Measurements from ENCODE around the gene CCBE1.

The CCBE1 gene

DNA sequence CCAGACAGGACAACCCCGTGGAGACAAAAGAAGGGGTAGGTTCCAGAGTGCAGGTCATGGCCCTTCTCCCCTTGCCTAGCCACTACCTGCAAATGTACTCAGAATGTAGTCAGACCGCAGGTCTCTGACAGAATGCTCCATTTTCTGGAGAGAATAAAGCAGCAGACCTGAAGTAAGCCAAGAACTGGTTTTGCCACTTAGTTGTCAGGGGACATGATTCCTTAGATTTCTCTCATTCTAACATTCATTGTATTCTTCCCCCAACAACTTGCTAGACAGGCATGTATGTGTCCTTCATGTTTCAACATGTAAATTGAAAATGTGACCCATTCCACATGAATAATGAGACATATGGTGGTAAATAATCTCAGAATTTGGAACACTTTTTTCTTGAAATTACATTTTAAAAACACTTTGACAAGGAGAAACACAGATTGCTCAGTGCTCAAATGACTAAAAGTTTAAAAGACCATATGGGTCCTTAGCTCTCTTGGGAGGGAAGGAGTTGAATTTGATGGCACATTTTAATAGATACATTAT is 142.4 kb downstream of the CCBE1 start:
- Histone ChIP-seq H2AFZ (ENCODE audit: insufficient read depth, low read length, poor library complexity) (no peak overlapping the region), H3K4me3 (ENCODE audit: low read depth, low read length) (no peak overlapping the region), H3K18ac (ENCODE audit: low read length) (no peak overlapping the region), H3K23ac (ENCODE audit: low read length) (no peak overlapping the region), H3K36me3 (ENCODE audit: control insufficient read depth in 1 of 2, insufficient read depth in 2 of 2, low read length in 2 of 2) (no peaks in the 10 kb centered on the region), H4K8ac (ENCODE audit: low read depth, low read length) (no peak overlapping the region), H3K9ac (ENCODE audit: low read length) (no peak overlapping the region), H4K12ac (ENCODE audit: low read depth, low read length) (no peak overlapping the region), H3K4me2 (ENCODE audit: low read length) (no peak overlapping the region), H3K79me1 (ENCODE audit: low read length) (peaks cover 5% of the 10 kb centered on the region), H3K4ac (ENCODE audit: low read depth, low read length) (no peak overlapping the region), H3K4me1 (ENCODE audit: control insufficient read depth in 1 of 2, insufficient read depth in 2 of 2, low read length in 2 of 2) (peaks cover 18 to 19% of the 10 kb centered on the region in 2 experiments), H4K91ac (ENCODE audit: low read depth, low read length) (no peak overlapping the region), H2BK120ac (ENCODE audit: insufficient read depth, low read length, poor library complexity) (peak overlapping the region; percentile 71), H3K27me3 (ENCODE audit: insufficient read depth, low read length) (no peaks in the 10 kb centered on the region), H3K79me2 (ENCODE audit: control insufficient read depth, insufficient read depth, low read length, poor library complexity) (peaks cover 2% of the 10 kb centered on the region), H3K27ac (ENCODE audit: low read depth, low read length) (peak overlapping the region; percentile 45), H2AK5ac (ENCODE audit: low read length) (no peak overlapping the region), H2BK5ac (ENCODE audit: low read depth, low read length, poor library complexity) (peak overlapping the region; percentile 31), H3K9me3 (ENCODE audit: insufficient read depth, low read depth, low read length) (peaks cover 7% of the 10 kb centered on the region), H2BK12ac (ENCODE audit: low read length) (peak overlapping the region; percentile 66), H3K14ac (ENCODE audit: low read length) (peak overlapping the region; percentile 36)
- peak; percentile 68 to 90 for DNase-seq
- no CpG with 5 or more reads among the region's 2 CpGs for WGBS (ENCODE audit: extremely low coverage, insufficient coverage, insufficient read length)

DNA sequence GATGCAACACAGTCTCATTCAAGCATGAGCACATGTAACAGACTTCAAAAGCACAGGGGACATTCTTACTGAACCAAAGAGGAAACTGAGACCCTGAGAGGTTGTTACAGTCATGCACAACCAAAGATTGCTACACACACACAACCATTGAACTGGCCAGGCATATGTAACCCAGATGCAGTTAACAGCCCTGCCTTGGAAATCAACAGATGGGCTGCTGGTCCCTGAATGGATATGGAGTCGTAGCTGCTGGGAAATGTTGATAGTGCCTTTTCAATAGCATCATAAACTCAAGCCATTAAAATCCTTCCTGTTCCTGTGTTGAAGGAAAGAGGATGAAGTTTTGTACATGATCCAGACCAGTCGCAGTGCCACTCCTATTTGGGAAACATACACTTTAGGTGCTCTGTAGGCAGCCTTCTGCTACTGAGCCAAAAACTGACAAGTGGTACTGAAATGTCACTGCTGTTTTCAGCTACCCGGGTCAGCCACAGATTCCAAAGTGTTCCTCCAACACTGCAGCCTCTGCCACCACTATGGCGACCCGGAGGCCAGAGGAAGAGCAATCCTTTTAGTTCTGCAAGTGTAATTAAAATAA is 143.9 kb downstream of the CCBE1 start:
- Histone ChIP-seq H4K8ac (ENCODE audit: low read depth, low read length) (no peak overlapping the region), H2AK5ac (ENCODE audit: low read length) (no peak overlapping the region), H3K4ac (ENCODE audit: low read depth, low read length) (no peak overlapping the region), H3K4me3 (ENCODE audit: low read depth, low read length) (no peak overlapping the region), H3K14ac (ENCODE audit: low read length) (no peak overlapping the region), H4K91ac (ENCODE audit: low read depth, low read length) (no peak overlapping the region), H2BK120ac (ENCODE audit: insufficient read depth, low read length, poor library complexity) (peak overlapping the region; percentile 5), H3K4me2 (ENCODE audit: low read length) (no peak overlapping the region), H3K4me1 (ENCODE audit: control insufficient read depth in 1 of 2, insufficient read depth in 2 of 2, low read length in 2 of 2) (peaks cover 19 to 20% of the 10 kb centered on the region in 2 experiments), H3K79me1 (ENCODE audit: low read length) (peaks cover 5% of the 10 kb centered on the region), H3K79me2 (ENCODE audit: control insufficient read depth, insufficient read depth, low read length, poor library complexity) (peaks cover 2% of the 10 kb centered on the region), H3K9me3 (ENCODE audit: insufficient read depth, low read depth, low read length) (peaks cover 7% of the 10 kb centered on the region), H2BK12ac (ENCODE audit: low read length) (no peak overlapping the region), H3K23ac (ENCODE audit: low read length) (no peak overlapping the region), H3K9ac (ENCODE audit: low read length) (no peak overlapping the region), H3K27ac (ENCODE audit: low read depth, low read length) (no peak overlapping the region), H2AFZ (ENCODE audit: insufficient read depth, low read length, poor library complexity) (no peak overlapping the region), H4K12ac (ENCODE audit: low read depth, low read length) (no peak overlapping the region), H2BK5ac (ENCODE audit: low read depth, low read length, poor library complexity) (no peak overlapping the region), H3K36me3 (ENCODE audit: control insufficient read depth in 1 of 2, insufficient read depth in 2 of 2, low read length in 2 of 2) (no peaks in the 10 kb centered on the region), H3K27me3 (ENCODE audit: insufficient read depth, low read length) (no peaks in the 10 kb centered on the region), H3K18ac (ENCODE audit: low read length) (peak overlapping the region; percentile 38)
- WGBS (ENCODE audit: extremely low coverage, insufficient coverage, insufficient read length) = no CpG with 5 or more reads among the region's 5 CpGs
- no peak for DNase-seq

DNA sequence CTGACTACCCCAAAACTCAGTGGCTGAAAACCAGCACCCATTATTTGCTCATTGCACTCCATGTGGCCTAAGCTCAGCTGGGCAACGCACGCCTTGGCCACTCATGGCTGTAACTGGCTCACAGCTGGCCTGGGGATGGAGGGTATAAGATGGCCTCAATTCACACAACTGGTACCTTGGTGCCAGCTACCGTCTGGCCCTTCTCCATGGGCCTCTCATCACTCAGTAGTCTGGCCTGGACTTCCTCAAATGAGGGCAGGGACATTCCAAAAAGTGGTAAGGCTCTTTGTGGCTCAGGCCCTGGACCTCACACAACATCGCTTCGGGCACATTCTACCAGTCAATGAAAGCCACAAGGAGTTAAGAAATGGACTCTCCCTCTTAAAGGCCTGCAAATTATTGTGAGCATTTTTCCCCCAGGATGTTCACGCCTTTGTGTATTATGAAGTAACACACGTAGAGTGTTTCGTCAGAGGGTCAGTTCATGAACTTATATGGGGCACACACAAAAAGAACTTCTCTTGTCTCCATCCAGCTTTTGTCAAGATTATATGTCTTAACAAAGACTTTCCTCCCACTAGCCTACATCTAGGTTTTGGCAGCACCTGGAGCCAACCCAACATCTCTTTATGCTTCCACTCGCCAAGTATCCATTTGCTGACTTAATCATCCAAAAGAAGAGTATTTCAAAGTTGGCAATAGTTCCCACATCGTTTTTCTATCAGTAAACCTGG is 145.2 kb downstream of the CCBE1 start:
- H2BK120ac ChIP-seq (ENCODE audit: insufficient read depth, low read length, poor library complexity) = no peak overlapping the region
- H3K27me3 ChIP-seq (ENCODE audit: insufficient read depth, low read length) = no peaks in the 10 kb centered on the region
- no peaks in the 10 kb centered on the region for H3K36me3 ChIP-seq (ENCODE audit: control insufficient read depth in 1 of 2, insufficient read depth in 2 of 2, low read length in 2 of 2)
- H2AK5ac ChIP-seq (ENCODE audit: low read length) = no peak overlapping the region
- H2AFZ ChIP-seq (ENCODE audit: insufficient read depth, low read length, poor library complexity) = no peak overlapping the region
- no peak overlapping the region for H3K27ac ChIP-seq (ENCODE audit: low read depth, low read length)
- H3K4me1 ChIP-seq (ENCODE audit: control insufficient read depth in 1 of 2, insufficient read depth in 2 of 2, low read length in 2 of 2) = peaks cover 22 to 25% of the 10 kb centered on the region in 2 experiments
- peak overlapping the region; percentile 3 for H3K18ac ChIP-seq (ENCODE audit: low read length)
- no CpG with 5 or more reads among the region's 10 CpGs for WGBS (ENCODE audit: extremely low coverage, insufficient coverage, insufficient read length)
- H3K9ac ChIP-seq (ENCODE audit: low read length) = no peak overlapping the region
- H2BK5ac ChIP-seq (ENCODE audit: low read depth, low read length, poor library complexity) = no peak overlapping the region
- H3K4ac ChIP-seq (ENCODE audit: low read depth, low read length) = no peak overlapping the region
- no peak overlapping the region for H4K91ac ChIP-seq (ENCODE audit: low read depth, low read length)
- H3K79me1 ChIP-seq (ENCODE audit: low read length) = peaks cover 5% of the 10 kb centered on the region
- H3K23ac ChIP-seq (ENCODE audit: low read length) = peak overlapping the region; percentile 17
- H3K14ac ChIP-seq (ENCODE audit: low read length) = no peak overlapping the region
- peaks cover 5% of the 10 kb centered on the region for H3K9me3 ChIP-seq (ENCODE audit: insufficient read depth, low read depth, low read length)
- no peak overlapping the region for H2BK12ac ChIP-seq (ENCODE audit: low read length)
- H3K4me2 ChIP-seq (ENCODE audit: low read length) = no peak overlapping the region
- H3K4me3 ChIP-seq (ENCODE audit: low read depth, low read length) = peak overlapping the region; percentile 45
- no peak overlapping the region for H4K8ac ChIP-seq (ENCODE audit: low read depth, low read length)
- H3K79me2 ChIP-seq (ENCODE audit: control insufficient read depth, insufficient read depth, low read length, poor library complexity) = peaks cover 2% of the 10 kb centered on the region
- DNase-seq = peak; percentile 47 to 77
- no peak overlapping the region for H4K12ac ChIP-seq (ENCODE audit: low read depth, low read length)

DNA sequence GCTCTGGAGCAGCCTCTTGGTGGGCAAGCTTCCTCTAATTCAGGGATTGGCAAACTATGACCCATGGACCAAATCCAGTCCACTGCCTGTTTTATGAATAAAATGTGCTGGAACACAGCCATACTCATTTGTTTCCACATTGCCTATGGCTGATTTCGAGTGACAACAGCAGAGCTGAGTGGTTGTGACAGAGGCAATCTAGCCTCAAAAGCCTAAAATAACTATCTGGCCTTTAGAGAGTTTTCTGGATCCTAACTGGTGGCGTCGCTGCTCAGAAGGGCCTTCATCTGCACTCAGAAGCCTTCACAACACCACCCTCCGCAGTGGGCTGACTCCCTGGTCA is 147.1 kb downstream of the CCBE1 start:
- no peaks in the 10 kb centered on the region for H3K27me3 ChIP-seq (ENCODE audit: insufficient read depth, low read length)
- no peak overlapping the region for H3K23ac ChIP-seq (ENCODE audit: low read length)
- peaks cover 2% of the 10 kb centered on the region for H3K79me2 ChIP-seq (ENCODE audit: control insufficient read depth, insufficient read depth, low read length, poor library complexity)
- no peak overlapping the region for H3K14ac ChIP-seq (ENCODE audit: low read length)
- no peak overlapping the region for H3K4me3 ChIP-seq (ENCODE audit: low read depth, low read length)
- no peak overlapping the region for H3K4me2 ChIP-seq (ENCODE audit: low read length)
- peaks cover 3% of the 10 kb centered on the region for H3K9me3 ChIP-seq (ENCODE audit: insufficient read depth, low read depth, low read length)
- H3K4me1 ChIP-seq (ENCODE audit: control insufficient read depth in 1 of 2, insufficient read depth in 2 of 2, low read length in 2 of 2) = peaks cover 17 to 19% of the 10 kb centered on the region in 2 experiments
- no peak overlapping the region for H4K8ac ChIP-seq (ENCODE audit: low read depth, low read length)
- H3K79me1 ChIP-seq (ENCODE audit: low read length) = peaks cover 5% of the 10 kb centered on the region
- no peak overlapping the region for H2BK5ac ChIP-seq (ENCODE audit: low read depth, low read length, poor library complexity)
- no peak overlapping the region for H3K9ac ChIP-seq (ENCODE audit: low read length)
- no peak overlapping the region for H4K12ac ChIP-seq (ENCODE audit: low read depth, low read length)
- no peak overlapping the region for H2AK5ac ChIP-seq (ENCODE audit: low read length)
- no peak overlapping the region for H2BK12ac ChIP-seq (ENCODE audit: low read length)
- H2AFZ ChIP-seq (ENCODE audit: insufficient read depth, low read length, poor library complexity) = no peak overlapping the region
- no peak overlapping the region for H4K91ac ChIP-seq (ENCODE audit: low read depth, low read length)
- peak overlapping the region; percentile 30 for H3K4ac ChIP-seq (ENCODE audit: low read depth, low read length)
- H2BK120ac ChIP-seq (ENCODE audit: insufficient read depth, low read length, poor library complexity) = no peak overlapping the region
- H3K36me3 ChIP-seq (ENCODE audit: control insufficient read depth in 1 of 2, insufficient read depth in 2 of 2, low read length in 2 of 2) = no peaks in the 10 kb centered on the region
- H3K18ac ChIP-seq (ENCODE audit: low read length) = no peak overlapping the region
- no peak overlapping the region for H3K27ac ChIP-seq (ENCODE audit: low read depth, low read length)
- no peak for DNase-seq
- WGBS (ENCODE audit: extremely low coverage, insufficient coverage, insufficient read length) = no CpG with 5 or more reads among the region's 4 CpGs
